Gastroesophageal sphincter (tissue), 4 donors: ENCODE data around the gene TANK. TPM values are rescaled to one million over a fixed set of nuclear protein-coding genes. Genes with fewer than 3 reads are reported as not detected.
"Not testable (repeated sequence)": the region's sequence is repeated elsewhere in the genome, so short reads cannot be mapped to it uniquely, and the experiment has no call there.

Experiments used
- ATAC-seq: fragments of 150-250 bp; one replicate; pipeline ENCODE4 v1.9.1; 2016; ENCODE audit warnings: mild to moderate bottlenecking, moderate library complexity
- H3K27ac ChIP-seq, 4 donors: fragments of 200-600 bp; sonication (generic) in 3 of 4; 1 replicate in 3 of 4; 2 replicates in 1 of 4; pipeline ENCODE4 v1.5.1; 2016 to 2019
- H3K27me3 ChIP-seq: fragments of 200-600 bp; sonication (generic); one replicate; pipeline ENCODE4 v1.5.1; 2019
- H3K36me3 ChIP-seq, 2 donors: fragments of 200-600 bp; sonication (generic); one replicate each; pipeline ENCODE4 v1.5.1; 2019; ENCODE audit warnings: control low read depth in 1 of 2
- H3K4me1 ChIP-seq, 3 donors: fragments of 200-600 bp; sonication (generic); 1 replicate in 2 of 3; 2 replicates in 1 of 3; pipeline ENCODE4 v1.5.1; 2016 to 2019; ENCODE audit warnings: control low read depth in 2 of 3
- H3K4me3 ChIP-seq, 2 donors: fragments of 200-600 bp; sonication (generic); one replicate each; pipeline ENCODE4 v1.5.1; 2019; ENCODE audit warnings: mild to moderate bottlenecking in 1 of 2, moderate library complexity in 1 of 2
- H3K9me3 ChIP-seq, 3 donors: fragments of 200-600 bp; sonication (generic); one replicate each; pipeline ENCODE4 v1.5.1; 2017 to 2019; ENCODE audit warnings: control low read depth in 2 of 3
- EP300 ChIP-seq: sonication (generic); formaldehyde crosslinking; IDR thresholded peaks from one replicate; pipeline ENCODE4 v1.6.1; 2017; ENCODE audit warnings: antibody characterized with exemption, mild to moderate bottlenecking
- POLR2A ChIP-seq, 2 donors: fragments of 450-650 bp; IDR thresholded peaks; one replicate each; pipeline ENCODE4 v1.6.1; 2017; ENCODE audit warnings: antibody characterized with exemption in 2 of 2, mild to moderate bottlenecking in 2 of 2, moderate library complexity in 1 of 2
- POLR2AphosphoS5 ChIP-seq: sonication (generic); formaldehyde crosslinking; IDR thresholded peaks from one replicate; pipeline ENCODE4 v1.6.1; 2017; ENCODE audit warnings: antibody characterized with exemption
- WGBS, 2 donors: methylation state at CpG; one replicate each; pipeline ENCODE4 v1.1.5; 2018; ENCODE audit warnings: low coverage in 1 of 2; 5-methylcytosine and 5-hydroxymethylcytosine counted together
- total RNA-seq, 4 donors: library from RNA; depleted of rRNA; stranded (reverse); fragments of >200 nt; gene quantifications; one replicate each; pipeline ENCODE4 v1.1.0, GENCODE V29; 2016
- TF ChIP-seq, protein P1 (sequence below), 4 experiments: fragments of 200-600 bp in 2 of 4; fragments of 450-650 bp in 2 of 4; sonication (generic) in 1 of 4; IDR thresholded peaks; one replicate each; pipeline ENCODE4 v1.5.1; 2017 to 2019; ENCODE audit warnings: antibody characterized with exemption in 4 of 4, mild to moderate bottlenecking in 2 of 4, moderate library complexity in 2 of 4

Gene TANK
- total RNA-seq, 4 donors from 2014 or later: 48.3 to 88.2 (median 75.6) TPM

DNA sequence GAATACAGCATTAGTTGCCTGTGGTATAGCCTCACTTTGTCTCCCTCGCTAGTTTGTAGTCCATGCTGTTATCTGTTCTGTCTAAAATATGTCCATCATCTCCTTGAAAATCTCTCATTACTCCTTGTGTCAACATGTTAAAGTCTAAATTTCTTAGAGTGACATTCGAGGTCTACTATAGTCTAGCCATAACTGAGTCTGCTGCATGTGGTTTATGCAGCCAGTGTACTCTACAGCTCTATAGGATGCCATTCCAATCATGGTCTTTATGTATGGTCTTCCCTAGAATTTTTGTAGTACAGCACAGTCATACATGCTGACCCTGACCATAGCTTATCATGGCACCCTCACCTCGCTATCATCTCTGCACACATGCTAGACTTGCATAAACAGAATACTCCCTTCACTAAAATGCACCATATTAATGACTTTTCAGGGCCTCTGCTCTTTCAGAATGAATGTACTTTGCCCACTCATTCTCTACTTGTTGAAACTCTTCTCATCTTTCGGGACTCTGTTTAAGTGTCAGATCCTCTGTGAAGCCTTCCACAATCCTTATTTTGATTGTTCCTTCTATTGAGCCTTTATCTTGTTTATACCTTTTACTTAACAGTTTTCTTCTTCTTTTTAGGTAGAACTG, 12.8 kb downstream of the TANK start:
- Histone ChIP-seq H3K27me3 (no peaks in the 10 kb centered on the region), H3K27ac (no peak overlapping the region), H3K9me3 (no peaks in the 10 kb centered on the region), H3K4me1 (peaks cover 7 to 30% (median 9%) of the 10 kb centered on the region in 3 donors), H3K4me3 (no peak overlapping the region), H3K36me3 (peaks cover 0 to 7% of the 10 kb centered on the region in 2 donors)
- no peak for TF ChIP-seq POLR2A (IDR thresholded peaks at IDR 0.05)
- TF ChIP-seq, protein P1, sequence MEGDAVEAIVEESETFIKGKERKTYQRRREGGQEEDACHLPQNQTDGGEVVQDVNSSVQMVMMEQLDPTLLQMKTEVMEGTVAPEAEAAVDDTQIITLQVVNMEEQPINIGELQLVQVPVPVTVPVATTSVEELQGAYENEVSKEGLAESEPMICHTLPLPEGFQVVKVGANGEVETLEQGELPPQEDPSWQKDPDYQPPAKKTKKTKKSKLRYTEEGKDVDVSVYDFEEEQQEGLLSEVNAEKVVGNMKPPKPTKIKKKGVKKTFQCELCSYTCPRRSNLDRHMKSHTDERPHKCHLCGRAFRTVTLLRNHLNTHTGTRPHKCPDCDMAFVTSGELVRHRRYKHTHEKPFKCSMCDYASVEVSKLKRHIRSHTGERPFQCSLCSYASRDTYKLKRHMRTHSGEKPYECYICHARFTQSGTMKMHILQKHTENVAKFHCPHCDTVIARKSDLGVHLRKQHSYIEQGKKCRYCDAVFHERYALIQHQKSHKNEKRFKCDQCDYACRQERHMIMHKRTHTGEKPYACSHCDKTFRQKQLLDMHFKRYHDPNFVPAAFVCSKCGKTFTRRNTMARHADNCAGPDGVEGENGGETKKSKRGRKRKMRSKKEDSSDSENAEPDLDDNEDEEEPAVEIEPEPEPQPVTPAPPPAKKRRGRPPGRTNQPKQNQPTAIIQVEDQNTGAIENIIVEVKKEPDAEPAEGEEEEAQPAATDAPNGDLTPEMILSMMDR (IDR thresholded peaks at IDR 0.05): no peak
- no peak for TF ChIP-seq EP300
- no peak for TF ChIP-seq POLR2AphosphoS5
- no peak for ATAC-seq
- WGBS, 2 donors: 92 to 100% methylated on average over 2 to 4 of the region's 4 CpGs

DNA sequence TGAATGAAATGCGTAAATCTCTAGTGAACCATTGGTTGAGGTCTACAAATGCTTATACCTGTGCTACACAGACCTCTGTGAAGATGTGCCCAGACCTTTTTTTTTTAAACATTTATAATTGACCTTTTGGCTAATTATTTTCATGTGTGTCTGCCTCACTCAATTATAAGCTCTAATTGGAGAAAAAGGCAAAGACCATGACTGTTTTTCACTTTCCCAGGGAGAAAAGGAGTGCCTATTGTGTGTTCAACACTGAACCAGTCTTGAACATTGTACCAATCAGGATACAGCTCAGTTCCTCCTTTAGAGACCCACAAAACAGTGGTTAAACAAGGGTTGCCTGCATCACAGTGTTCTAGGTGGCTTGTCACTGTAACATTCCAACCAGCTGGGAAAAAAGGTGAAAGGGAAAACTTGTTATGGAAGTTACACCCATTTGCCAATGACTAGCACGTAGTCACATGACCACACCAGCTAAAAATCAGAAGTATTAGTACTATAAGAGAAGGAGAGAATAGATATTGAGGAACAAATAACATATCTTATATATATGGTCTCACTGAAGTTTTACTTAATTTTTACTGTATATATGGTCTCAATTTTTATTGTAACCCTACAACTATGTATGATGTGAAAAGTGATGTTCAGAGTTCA, 13.4 kb downstream of the TANK start:
- Histone ChIP-seq H3K36me3 (peaks cover 0 to 7% of the 10 kb centered on the region in 2 donors), H3K27ac (no peak overlapping the region), H3K4me3 (no peak overlapping the region), H3K9me3 (no peaks in the 10 kb centered on the region), H3K4me1 (peaks cover 7 to 30% (median 9%) of the 10 kb centered on the region in 3 donors), H3K27me3 (no peaks in the 10 kb centered on the region)
- no peak for ATAC-seq
- TF ChIP-seq, protein P1 (IDR thresholded peaks at IDR 0.05): no peak
- no peak for TF ChIP-seq POLR2AphosphoS5
- TF ChIP-seq EP300: no peak
- no peak for TF ChIP-seq POLR2A (IDR thresholded peaks at IDR 0.05)
- WGBS, 2 donors: 98 to 100% methylated on average over 2 of the region's 2 CpGs

DNA sequence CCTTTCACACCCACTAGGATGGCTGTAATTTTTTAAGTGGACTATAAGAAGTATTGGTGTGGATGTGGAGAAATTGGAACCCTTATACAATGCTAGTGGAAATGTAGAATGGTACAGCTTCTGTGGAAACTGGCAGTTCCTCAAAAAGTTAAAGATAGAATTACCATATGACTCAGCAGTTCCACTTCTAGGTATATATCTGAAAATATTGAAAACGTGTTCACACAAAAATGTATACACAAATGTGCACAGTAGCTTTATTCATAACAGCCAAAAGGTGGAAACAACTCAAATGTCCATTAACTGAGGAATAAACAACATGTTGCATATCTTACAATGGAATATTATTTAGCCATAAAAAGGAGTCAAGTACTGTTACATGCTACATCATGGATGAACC, 17.7 kb downstream of the TANK start:
- no peak overlapping the region for H3K4me3 ChIP-seq
- ATAC-seq: no peak
- H3K27ac ChIP-seq: no peak overlapping the region
- TF ChIP-seq POLR2A (IDR thresholded peaks at IDR 0.05) (no peak), EP300 (no peak), POLR2AphosphoS5 (no peak)
- TF ChIP-seq, protein P1 (IDR thresholded peaks at IDR 0.05): no peak
- no peaks in the 10 kb centered on the region for H3K27me3 ChIP-seq
- no peaks in the 10 kb centered on the region for H3K9me3 ChIP-seq
- H3K36me3 ChIP-seq: peaks cover 0 to 37% of the 10 kb centered on the region in 2 donors
- peaks cover 0 to 4% (median 0%) of the 10 kb centered on the region in 3 donors for H3K4me1 ChIP-seq
- 50 to 85% methylated on average over 1 of the region's 1 CpG for WGBS, 2 donors

- TF ChIP-seq POLR2AphosphoS5 (no peak), POLR2A (IDR thresholded peaks at IDR 0.05) (no peak)
- H3K36me3 ChIP-seq: peaks cover 0 to 42% of the 10 kb centered on the region in 2 donors
- 52 to 67% methylated on average over 4 of the region's 4 CpGs for WGBS, 2 donors
- peaks cover 0 to 4% (median 0%) of the 10 kb centered on the region in 3 donors for H3K4me1 ChIP-seq
- H3K4me3 ChIP-seq: no peak overlapping the region
- H3K27ac ChIP-seq: no peak overlapping the region
- no peak for ATAC-seq
- no peaks in the 10 kb centered on the region for H3K27me3 ChIP-seq
- H3K9me3 ChIP-seq: no peaks in the 10 kb centered on the region
These were observed 18.5 kb downstream of the TANK start for GRCh38 chr2:161178756-161179155.

GRCh38 chr2:161190050-161190449, 29.8 kb downstream of the TANK start:
- no peak for ATAC-seq

GRCh38 chr2:161195602-161196001, 35.4 kb downstream of the TANK start:
- not testable (repeated sequence) for H3K9me3 ChIP-seq, H3K27ac ChIP-seq, H3K4me3 ChIP-seq, H3K27me3 ChIP-seq, ATAC-seq, H3K4me1 ChIP-seq
- 100% methylated on average over 2 of the region's 4 CpGs for WGBS, 2 donors
- peaks cover 0 to 25% of the 10 kb centered on the region in 2 donors for H3K36me3 ChIP-seq

More at GRCh38 chr2:161190050-161190449, 29.8 kb downstream of the TANK start:
- Histone ChIP-seq H3K27ac (no peak overlapping the region), H3K9me3 (no peaks in the 10 kb centered on the region), H3K27me3 (no peaks in the 10 kb centered on the region), H3K36me3 (peaks cover 0 to 33% of the 10 kb centered on the region in 2 donors), H3K4me1 (peaks cover 0 to 3% (median 0%) of the 10 kb centered on the region in 3 donors), H3K4me3 (no peak overlapping the region)
- no peak for TF ChIP-seq POLR2AphosphoS5
- TF ChIP-seq POLR2A (IDR thresholded peaks at IDR 0.05): no peak
- TF ChIP-seq, protein P1 (IDR thresholded peaks at IDR 0.05): no peak
- TF ChIP-seq EP300: no peak
